SKM-1 (cell line): Measurements from ENCODE around the gene SHISA7.

Experiments
- DNase-seq: peaks from one replicate; lab custom pipeline; 2025; ENCODE audit not compliant: unreplicated experiment; lab: John Stamatoyannopoulos, UW

SHISA7 gene

GRCh38 chr19:55482156-55482961 is 39.3 kb upstream of the SHISA7 start:
- DNase-seq: no peak

GRCh38 chr19:55481794-55482155 is 38.7 kb upstream of the SHISA7 start:
- no peak for DNase-seq

GRCh38 chr19:55481148-55481793 is 38.2 kb upstream of the SHISA7 start:
- DNase-seq: no peak

GRCh38 chr19:55479451-55480230 is 36.5 kb upstream of the SHISA7 start:
- no peak for DNase-seq

- no peak for DNase-seq
Observed at GRCh38 chr19:55479045-55479444, 35.9 kb upstream of the SHISA7 start.

- no peak for DNase-seq
Observed at GRCh38 chr19:55478364-55478763, 35.3 kb upstream of the SHISA7 start.

- DNase-seq: no peak
Observed at GRCh38 chr19:55477905-55478304, 34.8 kb upstream of the SHISA7 start.

GRCh38 chr19:55476100-55476775 is 33.1 kb upstream of the SHISA7 start, which contains the start of gene ZNF628:
Gene ZNF628, plus strand, starts transcription at chr19:55476617. Its CDS starts 3,294 bp downstream, at chr19:55479911.
- peak; percentile 46 for DNase-seq

GRCh38 chr19:55474269-55475265 is 31.5 kb upstream of the SHISA7 start:
- DNase-seq: no peak

- no peak for DNase-seq
Observed at GRCh38 chr19:55473225-55474012, 30.3 kb upstream of the SHISA7 start.

GRCh38 chr19:55472463-55472862 is 29.4 kb upstream of the SHISA7 start:
- no peak for DNase-seq

GRCh38 chr19:55471266-55471665 is 28.2 kb upstream of the SHISA7 start:
- DNase-seq: no peak

- no peak for DNase-seq
Observed at GRCh38 chr19:55468054-55468393, 24.9 kb upstream of the SHISA7 start.

GRCh38 chr19:55467236-55468053 is 24.3 kb upstream of the SHISA7 start:
- no peak for DNase-seq

GRCh38 chr19:55466241-55466614 is 23.1 kb upstream of the SHISA7 start:
- DNase-seq: no peak

GRCh38 chr19:55465460-55466240 is 22.6 kb upstream of the SHISA7 start:
- no peak for DNase-seq

- no peak for DNase-seq
Observed at GRCh38 chr19:55464662-55465054, 21.6 kb upstream of the SHISA7 start, which contains the start of gene C19orf85. Gene C19orf85, minus strand, starts transcription at chr19:55464751. Its CDS starts 197 bp downstream, at chr19:55464554.
